ENCODE data around the gene NOXO1. TPM values are rescaled to one million over a fixed set of nuclear protein-coding genes. Genes with fewer than 3 reads are reported as not detected.
A peak's percentile ranks its signal among the peaks of the same experiment; 100 is the strongest.

Gene NOXO1
- total RNA-seq, 2 experiments from 2014 or later = 0.56 to 0.99 TPM

GRCh38 chr16:1976216-1976520 lies 5.1 kb downstream of the NOXO1 start:
- TF ChIP-seq CTCF (IDR thresholded peaks at IDR 0.05) = no peak
- H3K36me3 ChIP-seq (ENCODE audit: insufficient read depth, low read length) = peaks cover 46% of the 10 kb centered on the region
- intact Hi-C loops (cut with DNase I, micrococcal nuclease) = no loop called here
- POLR2A ChIA-PET = interaction anchor here (1.3 kb wide), 1 partner anchor 11 kb away, joined by 6 read pairs; the partner anchor contains the start of gene RPS2
- Mint-ChIP-seq H3K36me3 (ENCODE audit: low read depth) (peaks cover 36% of the 10 kb centered on the region), H3K4me3 (no peak overlapping the region), H3K27me3 (peaks cover 11% of the 10 kb centered on the region), H3K27ac (no peak overlapping the region), H3K4me1 (ENCODE audit: low read depth) (peaks cover 15% of the 10 kb centered on the region), H3K9me3 (no peaks in the 10 kb centered on the region)
- H3K4me3 ChIP-seq (ENCODE audit: low read length) = no peak overlapping the region
- H3K4me1 ChIP-seq (ENCODE audit: insufficient read depth, low read length) = peaks cover 44% of the 10 kb centered on the region
- H3K27ac ChIP-seq (ENCODE audit: low read depth in 1 of 2, low read length in 2 of 2) = no peak overlapping the region
- CTCF ChIA-PET = no interaction called here
- DNase-seq = no peak
- peaks cover 21 to 26% of the 10 kb centered on the region in 2 experiments for H3K27me3 ChIP-seq (ENCODE audit: control insufficient read depth in 1 of 2, insufficient read depth in 2 of 2, low read length in 2 of 2)
- peaks cover 0 to 22% of the 10 kb centered on the region in 2 experiments for H3K9me3 ChIP-seq (ENCODE audit: control insufficient read depth in 1 of 2, insufficient read depth in 1 of 2, low read length in 2 of 2)
- no peak for ATAC-seq (ENCODE audit: poor library complexity)

DNA sequence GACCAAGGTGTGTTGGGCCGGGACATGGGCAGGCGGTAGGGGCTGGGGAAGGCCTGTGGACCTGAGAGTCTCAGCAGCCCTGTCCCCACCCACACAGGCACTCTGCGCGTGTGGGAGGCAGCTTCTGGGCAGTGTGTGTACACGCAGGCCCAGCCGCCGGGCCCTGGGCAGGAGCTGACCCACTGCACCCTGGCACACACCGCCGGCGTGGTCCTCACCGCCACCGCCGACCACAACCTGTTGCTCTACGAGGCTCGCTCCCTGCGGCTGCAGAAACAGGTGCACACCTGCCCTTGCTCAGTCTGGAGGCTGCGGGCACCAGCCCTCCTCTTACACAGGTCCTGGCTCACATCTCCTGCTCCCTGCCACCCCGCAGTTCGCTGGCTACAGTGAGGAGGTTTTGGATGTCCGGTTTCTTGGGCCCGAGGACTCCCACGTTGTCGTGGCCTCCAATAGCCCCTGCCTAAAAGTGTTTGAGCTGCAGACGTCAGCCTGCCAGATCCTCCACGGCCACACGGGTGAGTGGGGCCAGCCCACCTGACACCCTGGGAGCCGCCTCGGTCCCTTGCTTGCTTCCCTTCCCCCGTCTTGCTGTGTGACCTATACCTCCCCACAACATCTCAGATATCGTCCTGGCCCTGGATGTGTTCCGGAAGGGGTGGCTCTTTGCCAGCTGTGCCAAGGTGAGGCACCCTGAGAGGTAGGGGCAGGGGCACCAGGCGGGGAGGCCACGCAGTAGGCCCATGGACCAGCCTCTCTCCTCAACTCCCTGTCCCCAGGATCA lies 5.6 kb downstream of the NOXO1 start:
- Mint-ChIP-seq H3K4me3 (peak overlapping the region; percentile 42), H3K36me3 (ENCODE audit: low read depth) (peaks cover 36% of the 10 kb centered on the region), H3K9me3 (no peaks in the 10 kb centered on the region), H3K27ac (no peak overlapping the region), H3K4me1 (ENCODE audit: low read depth) (peaks cover 20% of the 10 kb centered on the region), H3K27me3 (peaks cover 6% of the 10 kb centered on the region)
- no peak for ATAC-seq (ENCODE audit: poor library complexity)
- DNase-seq = no peak
- H3K27me3 ChIP-seq (ENCODE audit: control insufficient read depth in 1 of 2, insufficient read depth in 2 of 2, low read length in 2 of 2) = peaks cover 16 to 21% of the 10 kb centered on the region in 2 experiments
- H3K9me3 ChIP-seq (ENCODE audit: control insufficient read depth in 1 of 2, insufficient read depth in 1 of 2, low read length in 2 of 2) = peaks cover 0 to 18% of the 10 kb centered on the region in 2 experiments
- H3K4me1 ChIP-seq (ENCODE audit: insufficient read depth, low read length) = peaks cover 50% of the 10 kb centered on the region
- intact Hi-C loops (cut with DNase I, micrococcal nuclease) = no loop called here
- H3K4me3 ChIP-seq (ENCODE audit: low read length) = no peak overlapping the region
- ChIA-PET POLR2A (interaction anchor here (1.3 kb wide), 1 partner anchor 11 kb away, joined by 6 read pairs; the partner anchor contains the start of gene RPS2), CTCF (no interaction called here)
- no peak for TF ChIP-seq CTCF (IDR thresholded peaks at IDR 0.05)
- H3K36me3 ChIP-seq (ENCODE audit: insufficient read depth, low read length) = peaks cover 46% of the 10 kb centered on the region
- H3K27ac ChIP-seq (ENCODE audit: low read depth in 1 of 2, low read length in 2 of 2) = no peak overlapping the region

DNA sequence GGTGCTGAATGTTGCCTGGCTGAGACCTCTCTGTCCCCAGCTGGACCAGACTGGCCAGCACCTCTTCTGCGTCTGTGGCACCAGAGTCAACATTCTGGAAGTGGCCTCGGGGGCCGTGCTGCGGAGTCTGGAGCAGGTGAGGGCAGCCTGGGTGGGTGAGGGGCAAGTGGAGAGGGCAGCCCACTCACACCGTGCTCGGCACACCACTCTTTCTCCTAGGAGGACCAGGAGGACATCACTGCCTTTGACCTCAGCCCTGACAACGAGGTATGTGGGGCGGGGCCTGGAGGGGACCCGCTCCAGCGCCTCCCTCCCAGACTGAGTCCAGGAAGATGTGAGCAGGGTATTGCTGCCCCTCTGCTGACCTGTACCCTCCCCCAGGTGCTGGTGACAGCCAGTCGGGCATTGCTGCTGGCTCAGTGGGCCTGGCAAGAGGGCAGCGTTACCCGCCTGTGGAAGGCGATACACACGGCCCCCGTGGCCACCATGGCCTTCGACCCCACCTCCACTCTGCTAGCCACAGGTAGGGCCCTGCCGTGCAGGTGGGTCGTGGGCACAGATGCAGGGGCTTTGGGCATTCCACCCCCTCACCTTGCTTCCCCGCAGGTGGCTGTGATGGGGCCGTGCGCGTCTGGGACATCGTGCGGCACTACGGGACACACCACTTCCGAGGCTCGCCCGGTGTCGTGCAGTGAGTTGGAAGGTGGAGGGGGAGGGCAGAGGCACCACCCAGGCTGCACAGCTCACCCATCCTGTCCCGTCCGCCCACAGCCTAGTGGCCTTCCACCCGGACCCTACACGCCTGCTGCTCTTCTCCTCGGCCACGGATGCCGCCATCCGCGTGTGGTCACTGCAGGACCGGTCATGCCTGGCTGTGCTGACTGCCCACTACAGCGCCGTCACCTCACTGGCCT lies 6.9 kb downstream of the NOXO1 start:
- ChIA-PET CTCF (no interaction called here), POLR2A (interaction anchor here (1.0 kb wide), 1 partner anchor 181 kb away, joined by 4 read pairs; the partner anchor contains the start of gene TRAF7)
- H3K27ac ChIP-seq (ENCODE audit: low read depth in 1 of 2, low read length in 2 of 2) = no peak overlapping the region
- no peak overlapping the region for H3K27ac Mint-ChIP-seq
- peak overlapping the region; percentile 45 for H3K4me3 Mint-ChIP-seq
- H3K27me3 Mint-ChIP-seq = no peaks in the 10 kb centered on the region
- no peak for ATAC-seq (ENCODE audit: poor library complexity)
- no peaks in the 10 kb centered on the region for H3K9me3 Mint-ChIP-seq
- peaks cover 36% of the 10 kb centered on the region for H3K36me3 Mint-ChIP-seq (ENCODE audit: low read depth)
- H3K27me3 ChIP-seq (ENCODE audit: control insufficient read depth in 1 of 2, insufficient read depth in 2 of 2, low read length in 2 of 2) = peaks cover 3 to 10% of the 10 kb centered on the region in 2 experiments
- intact Hi-C loops (cut with DNase I, micrococcal nuclease) = loop anchor here in 1 of 2 experiments (5.0 kb wide), 2 partner anchors 33 to 73 kb away; partner anchors contain the start of genes NTHL1, TSC2 and ZNF598
- H3K4me1 Mint-ChIP-seq (ENCODE audit: low read depth) = peaks cover 20% of the 10 kb centered on the region
- TF ChIP-seq CTCF (IDR thresholded peaks at IDR 0.05) = no peak
- no peak for DNase-seq
- peaks cover 46% of the 10 kb centered on the region for H3K36me3 ChIP-seq (ENCODE audit: insufficient read depth, low read length)
- H3K4me3 ChIP-seq (ENCODE audit: low read length) = no peak overlapping the region
- H3K4me1 ChIP-seq (ENCODE audit: insufficient read depth, low read length) = peaks cover 44% of the 10 kb centered on the region
- peaks cover 0 to 6% of the 10 kb centered on the region in 2 experiments for H3K9me3 ChIP-seq (ENCODE audit: control insufficient read depth in 1 of 2, insufficient read depth in 1 of 2, low read length in 2 of 2)

All from CD4-positive, alpha-beta T cell (primary cell).